Hepatocyte (in vitro differentiated cells): ENCODE results near the gene PICALM.

ENCODE experiments used
- CTCF ChIP-seq: fragments of 200-600 bp; sonication (generic); IDR thresholded peaks from 2 replicates; pipeline ENCODE4 v1.5.1; 2016; ENCODE audit warnings: antibody characterized with exemption, mild to moderate bottlenecking; ENCODE audit not compliant: poor library complexity
- EZH2phosphoT487 ChIP-seq: fragments of 200-600 bp; sonication (generic); IDR thresholded peaks from one replicate; pipeline ENCODE4 v1.6.1; 2018; ENCODE audit warnings: antibody characterized with exemption, mild to moderate bottlenecking, low read depth, moderate library complexity; ENCODE audit not compliant: unreplicated experiment, severe bottlenecking

- no peak for TF ChIP-seq CTCF
- no peak for TF ChIP-seq EZH2phosphoT487
These were observed 138.0 kb downstream of the PICALM start for GRCh38 chr11:85930879-85931366.
